Mesenchymal stem cell (in vitro differentiated cells and primary cell): ENCODE measurements around the gene PARD3.

Experiments used
- DNase-seq: peaks from one replicate; pipeline ENCODE4 v3.0.0-alpha.2; 2013
- H2AFZ ChIP-seq: one replicate; pipeline ENCODE4 v1.6.1; 2013; ENCODE audit warnings: low read depth, mild to moderate bottlenecking, control low read depth, inconsistent platforms, low read length, moderate library complexity
- H2AK5ac ChIP-seq: 2 replicates; pipeline ENCODE4 v1.6.1; 2013; ENCODE audit warnings: low read length, moderate library complexity, mild to moderate bottlenecking, inconsistent platforms; ENCODE audit not compliant: severe bottlenecking
- H2BK120ac ChIP-seq: one replicate; pipeline ENCODE4 v1.6.1; 2013; ENCODE audit warnings: low read depth, mild to moderate bottlenecking, inconsistent platforms, low read length, moderate library complexity
- H2BK12ac ChIP-seq, 2 experiments: one replicate each; pipeline ENCODE4 v1.6.1; 2013; ENCODE audit warnings: inconsistent platforms in 2 of 2, low read length in 2 of 2, mild to moderate bottlenecking in 2 of 2, moderate library complexity in 2 of 2, control low read depth in 1 of 2
- H2BK15ac ChIP-seq: one replicate; pipeline ENCODE4 v1.6.1; 2013; ENCODE audit warnings: mild to moderate bottlenecking, low read depth, inconsistent platforms; ENCODE audit not compliant: poor library complexity, severe bottlenecking
- H2BK5ac ChIP-seq: 2 replicates; pipeline ENCODE4 v1.6.1; 2013; ENCODE audit warnings: low read depth, mild to moderate bottlenecking, low read length, control low read depth, inconsistent platforms; ENCODE audit not compliant: poor library complexity, severe bottlenecking
- H3K14ac ChIP-seq, 2 experiments: one replicate each; pipeline ENCODE4 v1.6.1; 2013; ENCODE audit warnings: inconsistent platforms in 2 of 2, low read length in 2 of 2, control low read depth in 1 of 2, mild to moderate bottlenecking in 1 of 2, moderate library complexity in 1 of 2
- H3K18ac ChIP-seq, 2 experiments: one replicate each; pipeline ENCODE4 v1.6.1; 2013; ENCODE audit warnings: inconsistent platforms in 2 of 2, low read length in 2 of 2, control low read depth in 1 of 2, low read depth in 1 of 2, mild to moderate bottlenecking in 1 of 2
- H3K23ac ChIP-seq, 2 experiments: one replicate each; pipeline ENCODE4 v1.6.1; 2013; ENCODE audit warnings: inconsistent platforms in 2 of 2, low read length in 2 of 2, mild to moderate bottlenecking in 2 of 2, moderate library complexity in 2 of 2, control low read depth in 1 of 2
- H3K27ac ChIP-seq: 2 replicates; pipeline ENCODE4 v1.5.1; 2013; ENCODE audit warnings: mild to moderate bottlenecking, moderate library complexity, low read length, control low read depth, inconsistent platforms; ENCODE audit not compliant: poor library complexity, severe bottlenecking
- H3K27me3 ChIP-seq, 2 experiments: 2 replicates each; pipeline versions ENCODE4 v1.6.1 to v1.7.0; 2013; ENCODE audit warnings: low read length in 2 of 2, mild to moderate bottlenecking in 2 of 2, moderate library complexity in 2 of 2, control low read depth in 1 of 2, inconsistent platforms in 1 of 2; ENCODE audit not compliant: control insufficient read depth in 1 of 2, insufficient read depth in 1 of 2
- H3K36me3 ChIP-seq, 2 experiments: 2 replicates each; pipeline versions ENCODE4 v1.6.1 to v1.7.0; 2013; ENCODE audit warnings: low read length in 2 of 2, control low read depth in 1 of 2, inconsistent platforms in 1 of 2, low read depth in 1 of 2, mild to moderate bottlenecking in 1 of 2; ENCODE audit not compliant: insufficient read depth in 2 of 2, control insufficient read depth in 1 of 2
- H3K4ac ChIP-seq, 2 experiments: one replicate each; pipeline ENCODE4 v1.6.1; 2013; ENCODE audit warnings: inconsistent platforms in 2 of 2, low read length in 2 of 2, mild to moderate bottlenecking in 2 of 2, moderate library complexity in 2 of 2, control low read depth in 1 of 2, low read depth in 1 of 2
- H3K4me1 ChIP-seq: 2 replicates; pipeline ENCODE4 v1.6.1; 2013; ENCODE audit warnings: low read depth, low read length, control low read depth; ENCODE audit not compliant: control insufficient read depth, insufficient read depth
- H3K4me2 ChIP-seq: 2 replicates; pipeline ENCODE4 v1.6.1; 2013; ENCODE audit warnings: low read length, mild to moderate bottlenecking, inconsistent platforms; ENCODE audit not compliant: poor library complexity, severe bottlenecking
- H3K4me3 ChIP-seq, 2 experiments: 2 replicates each; pipeline versions ENCODE4 v1.5.1 to v1.7.0; 2013; ENCODE audit warnings: low read length in 2 of 2, mild to moderate bottlenecking in 2 of 2, control low read depth in 1 of 2, low read depth in 1 of 2; ENCODE audit not compliant: insufficient read depth in 1 of 2
- H3K79me1 ChIP-seq: replicated peaks from 2 replicates; pipeline ENCODE4 v1.6.1; 2013; ENCODE audit warnings: mild to moderate bottlenecking, control low read depth, low read length, inconsistent platforms; ENCODE audit not compliant: poor library complexity, severe bottlenecking
- H3K9ac ChIP-seq: 2 replicates; pipeline ENCODE4 v1.7.0; 2013; ENCODE audit warnings: mild to moderate bottlenecking, low read length, moderate library complexity
- H3K9me3 ChIP-seq: 2 replicates; pipeline ENCODE4 v1.7.0; 2013; ENCODE audit warnings: mild to moderate bottlenecking, low read length; ENCODE audit not compliant: control insufficient read depth
- H4K8ac ChIP-seq: one replicate; pipeline ENCODE4 v1.6.1; 2013; ENCODE audit warnings: inconsistent platforms, mild to moderate bottlenecking, low read length, moderate library complexity
- H4K91ac ChIP-seq: one replicate; pipeline ENCODE4 v1.6.1; 2013; ENCODE audit warnings: mild to moderate bottlenecking, low read length, inconsistent platforms
- WGBS: methylation state at CpG from one replicate; pipeline ENCODE4 v1.1.7; 2013; ENCODE audit warnings: mixed read lengths; 5-methylcytosine and 5-hydroxymethylcytosine counted together

The PARD3 gene

GRCh38 chr10:34507217-34507616, 307.9 kb downstream of the PARD3 start:
- H3K4me2 ChIP-seq = no peak overlapping the region
- H3K79me1 ChIP-seq = peaks cover 33% of the 10 kb centered on the region
- no peak overlapping the region for H3K4ac ChIP-seq
- no peak overlapping the region for H2BK15ac ChIP-seq
- no peak overlapping the region for H2BK5ac ChIP-seq
- no peak overlapping the region for H3K23ac ChIP-seq
- no peak overlapping the region for H3K18ac ChIP-seq
- no peaks in the 10 kb centered on the region for H3K9me3 ChIP-seq
- no peak overlapping the region for H3K9ac ChIP-seq
- no peak overlapping the region for H4K8ac ChIP-seq
- 61% methylated on average over 3 of the region's 3 CpGs for WGBS
- H3K27ac ChIP-seq = no peak overlapping the region
- no peak overlapping the region for H3K14ac ChIP-seq
- H3K27me3 ChIP-seq = no peaks in the 10 kb centered on the region
- DNase-seq = no peak
- H3K4me3 ChIP-seq = no peak overlapping the region
- no peak overlapping the region for H2BK12ac ChIP-seq
- no peaks in the 10 kb centered on the region for H3K36me3 ChIP-seq
- H4K91ac ChIP-seq = no peak overlapping the region
- no peak overlapping the region for H2BK120ac ChIP-seq
- H2AFZ ChIP-seq = no peak overlapping the region
- H3K4me1 ChIP-seq = peaks cover 7% of the 10 kb centered on the region
- H2AK5ac ChIP-seq = no peak overlapping the region

- no peak overlapping the region for H3K4me2 ChIP-seq
- H3K4me1 ChIP-seq = peaks cover 7% of the 10 kb centered on the region
- H3K23ac ChIP-seq = no peak overlapping the region
- H2AFZ ChIP-seq = no peak overlapping the region
- no peak overlapping the region for H2BK12ac ChIP-seq
- WGBS = 94% methylated on average over 5 of the region's 5 CpGs
- H3K79me1 ChIP-seq = peaks cover 36% of the 10 kb centered on the region
- no peak overlapping the region for H3K4me3 ChIP-seq
- H4K91ac ChIP-seq = no peak overlapping the region
- H3K9ac ChIP-seq = no peak overlapping the region
- DNase-seq = no peak
- H2AK5ac ChIP-seq = no peak overlapping the region
- H2BK120ac ChIP-seq = no peak overlapping the region
- no peak overlapping the region for H2BK5ac ChIP-seq
- no peak overlapping the region for H3K4ac ChIP-seq
- H3K9me3 ChIP-seq = no peaks in the 10 kb centered on the region
- no peaks in the 10 kb centered on the region for H3K27me3 ChIP-seq
- no peak overlapping the region for H3K27ac ChIP-seq
- H3K18ac ChIP-seq = no peak overlapping the region
- H3K36me3 ChIP-seq = no peaks in the 10 kb centered on the region
- no peak overlapping the region for H3K14ac ChIP-seq
- no peak overlapping the region for H2BK15ac ChIP-seq
- H4K8ac ChIP-seq = peak overlapping the region; percentile 12
Measured at GRCh38 chr10:34506786-34507185, 308.3 kb downstream of the PARD3 start.

GRCh38 chr10:34505338-34505737, 309.8 kb downstream of the PARD3 start:
- Histone ChIP-seq H3K79me1 (peaks cover 36% of the 10 kb centered on the region), H2BK5ac (no peak overlapping the region), H3K27me3 (no peaks in the 10 kb centered on the region), H4K91ac (no peak overlapping the region), H3K4me2 (no peak overlapping the region), H3K9me3 (no peaks in the 10 kb centered on the region), H3K4me3 (no peak overlapping the region), H3K14ac (peak overlapping the region in 1 of 2 experiments; percentile 20), H2BK15ac (no peak overlapping the region), H4K8ac (no peak overlapping the region), H3K4ac (no peak overlapping the region), H2BK12ac (no peak overlapping the region), H3K36me3 (peaks cover 0 to 4% of the 10 kb centered on the region in 2 experiments), H3K27ac (peak overlapping the region; percentile 20), H3K9ac (no peak overlapping the region), H2BK120ac (no peak overlapping the region), H3K4me1 (peaks cover 7% of the 10 kb centered on the region), H2AFZ (no peak overlapping the region), H2AK5ac (no peak overlapping the region), H3K18ac (peak overlapping the region in 1 of 2 experiments; percentile 24), H3K23ac (no peak overlapping the region)
- DNase-seq = no peak
- 85% methylated on average over 2 of the region's 2 CpGs for WGBS

- Histone ChIP-seq H2BK15ac (no peak overlapping the region), H3K4me2 (no peak overlapping the region), H3K27ac (peak overlapping the region; percentile 3), H3K4me3 (no peak overlapping the region), H3K36me3 (peaks cover 0 to 4% of the 10 kb centered on the region in 2 experiments), H2BK12ac (no peak overlapping the region), H2BK5ac (no peak overlapping the region), H3K9ac (no peak overlapping the region), H3K14ac (no peak overlapping the region), H4K91ac (no peak overlapping the region), H3K4ac (no peak overlapping the region), H3K27me3 (no peaks in the 10 kb centered on the region), H2AK5ac (no peak overlapping the region), H2BK120ac (no peak overlapping the region), H3K79me1 (peaks cover 36% of the 10 kb centered on the region), H3K9me3 (no peaks in the 10 kb centered on the region), H2AFZ (no peak overlapping the region), H3K4me1 (peaks cover 7% of the 10 kb centered on the region), H3K23ac (no peak overlapping the region), H4K8ac (no peak overlapping the region), H3K18ac (no peak overlapping the region)
- peak; percentile 57 for DNase-seq
- WGBS = 60% methylated on average over 1 of the region's 3 CpGs
Measured at GRCh38 chr10:34504534-34504933, 310.6 kb downstream of the PARD3 start.
